PC-3 (cell line): ENCODE measurements around the gene ZNF33B. TPM values are rescaled to one million over a fixed set of nuclear protein-coding genes. Genes with fewer than 3 reads are reported as not detected.

Experiments
- ATAC-seq: fragments of 200-7000 bp; cut with Tn5 transposase; 2 replicates; pipeline ENCODE4 v1.9.1; 2020; ENCODE audit warnings: mild to moderate bottlenecking, moderate library complexity
- BruUV-seq: library from RNA; stranded (reverse); fragments of 400-500 nt; replicated peaks from 2 replicates; lab custom pipeline; 2021; lab: Mats Ljungman, UMichigan
- CTCF ChIA-PET: fragments of 300-600 bp; sonication (Branson Sonifier 250); formaldehyde crosslinking; loops from one replicate; lab custom pipeline; 2022; ENCODE audit warnings: antibody characterized with exemption; lab: Charles Lee
- POLR2A ChIA-PET: fragments of 300-600 bp; sonication (Branson Sonifier 250); formaldehyde crosslinking; loops from one replicate; lab custom pipeline; 2022; ENCODE audit warnings: antibody characterized with exemption; ENCODE audit not compliant: unreplicated experiment; lab: Charles Lee
- DNase-seq: peaks from one replicate; pipeline ENCODE4 v3.0.0-alpha.2; 2015
- H2AFZ ChIP-seq: fragments of 300-600 bp; sonication (generic); 2 replicates; pipeline ENCODE4 v1.6.0; 2016; ENCODE audit warnings: antibody characterized with exemption, low read length
- H3F3A ChIP-seq: fragments of 300-600 bp; sonication (generic); one replicate; pipeline ENCODE4 v1.6.0; 2017; ENCODE audit warnings: antibody characterized with exemption, low read length, control low read depth, mild to moderate bottlenecking; ENCODE audit not compliant: unreplicated experiment
- H3K27ac ChIP-seq: fragments of 300-600 bp; sonication (generic); 2 replicates; pipeline ENCODE4 v1.5.1; 2016; ENCODE audit warnings: mild to moderate bottlenecking, low read length
- H3K27me3 ChIP-seq: fragments of 300-600 bp; sonication (generic); 2 replicates; pipeline ENCODE4 v1.6.1; 2016; ENCODE audit warnings: low read length, mixed read lengths
- H3K36me3 ChIP-seq: fragments of 300-600 bp; sonication (generic); 2 replicates; pipeline ENCODE4 v1.6.1; 2016; ENCODE audit warnings: low read depth, mixed run types, low read length, mixed read lengths
- H3K4me1 ChIP-seq: fragments of 300-600 bp; sonication (generic); 2 replicates; pipeline ENCODE4 v1.5.1; 2016; ENCODE audit warnings: low read length; ENCODE audit not compliant: insufficient read depth
- H3K4me2 ChIP-seq: fragments of 300-600 bp; sonication (generic); 2 replicates; pipeline ENCODE4 v1.6.0; 2016; ENCODE audit warnings: low read length
- H3K4me3 ChIP-seq: fragments of 300-600 bp; sonication (generic); 2 replicates; pipeline ENCODE4 v1.5.1; 2016; ENCODE audit warnings: mild to moderate bottlenecking, low read length, mixed read lengths
- H3K79me2 ChIP-seq: fragments of 300-600 bp; sonication (generic); 2 replicates; pipeline ENCODE4 v1.6.1; 2017; ENCODE audit warnings: low read length, mixed read lengths
- H3K9ac ChIP-seq: fragments of 300-600 bp; sonication (generic); 2 replicates; pipeline ENCODE4 v1.6.0; 2016; ENCODE audit warnings: mild to moderate bottlenecking, low read length
- H3K9me2 ChIP-seq: fragments of 300-600 bp; sonication (generic); replicated peaks from 2 replicates; pipeline ENCODE4 v1.6.1; 2016; ENCODE audit warnings: mixed run types, low read length, mixed read lengths
- H3K9me3 ChIP-seq: fragments of 300-600 bp; sonication (generic); 2 replicates; pipeline ENCODE4 v1.6.1; 2016; ENCODE audit warnings: low read length, mixed read lengths
- H4K20me1 ChIP-seq: fragments of 300-600 bp; sonication (generic); 2 replicates; pipeline ENCODE4 v1.6.1; 2016; ENCODE audit warnings: low read length, mixed read lengths
- CTCF ChIP-seq: fragments of 300-600 bp; sonication (generic); conservative IDR thresholded peaks from 2 replicates; pipeline ENCODE4 v1.5.1; 2017; ENCODE audit warnings: antibody characterized with exemption, low read depth, mild to moderate bottlenecking, low read length
- EZH2 ChIP-seq: fragments of 300-600 bp; sonication (generic); IDR thresholded peaks from one replicate; pipeline ENCODE4 v1.6.1; 2017; ENCODE audit warnings: antibody characterized with exemption, mild to moderate bottlenecking, low read length; ENCODE audit not compliant: unreplicated experiment
- EZH2phosphoT487 ChIP-seq: fragments of 300-600 bp; sonication (generic); IDR thresholded peaks from 2 replicates; pipeline ENCODE4 v1.6.1; 2018; ENCODE audit warnings: mild to moderate bottlenecking, antibody characterized with exemption, low read length, borderline replicate concordance
- intact Hi-C: fragments of 100-400 bp; cut with micrococcal nuclease; formaldehyde crosslinking; loops from 2 replicates; pipeline ENCODE4 v1.9.0; 2023
- total RNA-seq: library from RNA; depleted of rRNA; stranded (reverse); fragments of >200 nt; gene quantifications from 2 replicates; pipeline ENCODE4 v1.2.3, GENCODE V29; 2014

ZNF33B gene
- total RNA-seq, 1 experiment from 2014 or later: 6.2 TPM

GRCh38 chr10:42596196-42596595 is 42.2 kb downstream of the ZNF33B start:
- H3K36me3 ChIP-seq: peaks cover 88% of the 10 kb centered on the region
- BruUV-seq: no TSS peak
- CTCF ChIA-PET: no interaction called here

GRCh38 chr10:42594246-42594650 is 44.1 kb downstream of the ZNF33B start:
- DNase-seq: no peak
- no peaks in the 10 kb centered on the region for H3F3A ChIP-seq
- peaks cover 90% of the 10 kb centered on the region for H3K36me3 ChIP-seq
- ChIA-PET POLR2A (no interaction called here), CTCF (no interaction called here)
- no peak overlapping the region for H3K9ac ChIP-seq
- no peaks in the 10 kb centered on the region for H3K4me1 ChIP-seq
- peaks cover 53% of the 10 kb centered on the region for H3K9me3 ChIP-seq
- no peak overlapping the region for H2AFZ ChIP-seq
- no peaks in the 10 kb centered on the region for H3K9me2 ChIP-seq
- no peaks in the 10 kb centered on the region for H3K79me2 ChIP-seq
- no peaks in the 10 kb centered on the region for H4K20me1 ChIP-seq
- intact Hi-C loops: no loop called here
- H3K27me3 ChIP-seq: no peaks in the 10 kb centered on the region
- TF ChIP-seq EZH2phosphoT487: no peak
- no peak for TF ChIP-seq CTCF
- TF ChIP-seq EZH2: no peak
- H3K27ac ChIP-seq: no peak overlapping the region
- no peak overlapping the region for H3K4me2 ChIP-seq
- ATAC-seq: no peak
- no TSS peak for BruUV-seq
- H3K4me3 ChIP-seq: peak overlapping the region; percentile 16; the same call in 1 of the 2 replicates

More at GRCh38 chr10:42596196-42596595, 42.2 kb downstream of the ZNF33B start:
- no peaks in the 10 kb centered on the region for H3K9me2 ChIP-seq
- H3K9ac ChIP-seq: no peak overlapping the region
- H4K20me1 ChIP-seq: no peaks in the 10 kb centered on the region
- ATAC-seq: no peak
- peaks cover 45% of the 10 kb centered on the region for H3K9me3 ChIP-seq
- no peak overlapping the region for H3K4me3 ChIP-seq
- H3K79me2 ChIP-seq: no peaks in the 10 kb centered on the region
- POLR2A ChIA-PET: no interaction called here
- no peaks in the 10 kb centered on the region for H3K27me3 ChIP-seq
- no peak overlapping the region for H2AFZ ChIP-seq
- intact Hi-C loops: no loop called here
- H3F3A ChIP-seq: no peaks in the 10 kb centered on the region
- no peak for TF ChIP-seq EZH2phosphoT487
- no peak for TF ChIP-seq EZH2
- TF ChIP-seq CTCF: no peak
- no peak overlapping the region for H3K4me2 ChIP-seq
- H3K4me1 ChIP-seq: no peaks in the 10 kb centered on the region
- no peak overlapping the region for H3K27ac ChIP-seq
- DNase-seq: no peak

- CTCF ChIA-PET: no interaction called here
Measured at GRCh38 chr10:42593284-42593683, 45.1 kb downstream of the ZNF33B start.

More at GRCh38 chr10:42593284-42593683, 45.1 kb downstream of the ZNF33B start:
- POLR2A ChIA-PET: no interaction called here
- ATAC-seq: no peak
- Histone ChIP-seq H3K9me3 (peaks cover 53% of the 10 kb centered on the region), H3K27me3 (no peaks in the 10 kb centered on the region), H4K20me1 (no peaks in the 10 kb centered on the region), H3F3A (no peaks in the 10 kb centered on the region), H2AFZ (no peak overlapping the region), H3K4me3 (no peak overlapping the region; the same call in 1 of the 2 replicates), H3K79me2 (no peaks in the 10 kb centered on the region), H3K36me3 (peaks cover 90% of the 10 kb centered on the region), H3K9ac (no peak overlapping the region), H3K27ac (no peak overlapping the region), H3K4me1 (no peaks in the 10 kb centered on the region), H3K9me2 (no peaks in the 10 kb centered on the region), H3K4me2 (no peak overlapping the region)
- no peak for DNase-seq
- BruUV-seq: no TSS peak
- TF ChIP-seq EZH2 (no peak), EZH2phosphoT487 (no peak), CTCF (no peak)
- intact Hi-C loops: no loop called here
